Calu3 (cell line): ENCODE results near the gene PLEKHA3. TPM values are rescaled to one million over a fixed set of nuclear protein-coding genes. Genes with fewer than 3 reads are reported as not detected.
A peak's percentile ranks its signal among the peaks of the same experiment; 100 is the strongest.

Experiments used
- BruUV-seq: library from RNA; stranded (reverse); fragments of 400-500 nt; replicated peaks from 2 replicates; lab custom pipeline; 2021; lab: Mats Ljungman, UMichigan
- CTCF ChIA-PET: fragments of 300-600 bp; sonication (Branson Sonifier 250); formaldehyde crosslinking; loops from one replicate; lab custom pipeline; 2022; ENCODE audit warnings: antibody characterized with exemption; lab: Charles Lee
- DNase-seq: peaks from one replicate; pipeline ENCODE4 v3.0.0; 2022
- H3K27ac Mint-ChIP-seq: one replicate; pipeline ENCODE4 v1.8.0; 2022; ENCODE audit warnings: mixed read lengths; ENCODE audit not compliant: unreplicated experiment
- H3K27me3 Mint-ChIP-seq: one replicate; pipeline ENCODE4 v1.8.0; 2022; ENCODE audit warnings: mixed read lengths; ENCODE audit not compliant: unreplicated experiment
- H3K36me3 Mint-ChIP-seq: one replicate; pipeline ENCODE4 v1.8.0; 2022; ENCODE audit warnings: mild to moderate bottlenecking, moderate library complexity, mixed read lengths; ENCODE audit not compliant: insufficient read depth, unreplicated experiment
- H3K4me1 Mint-ChIP-seq: one replicate; pipeline ENCODE4 v1.8.0; 2022; ENCODE audit warnings: mild to moderate bottlenecking, low read depth, mixed read lengths; ENCODE audit not compliant: unreplicated experiment
- H3K4me3 Mint-ChIP-seq: one replicate; pipeline ENCODE4 v1.8.0; 2022; ENCODE audit warnings: mild to moderate bottlenecking, low read depth, moderate library complexity, mixed read lengths; ENCODE audit not compliant: unreplicated experiment
- H3K9me3 Mint-ChIP-seq: one replicate; pipeline ENCODE4 v1.8.0; 2022; ENCODE audit warnings: low read depth, mixed read lengths; ENCODE audit not compliant: unreplicated experiment
- CTCF ChIP-seq: fragments of 200-600 bp; IDR thresholded peaks from one replicate; pipeline ENCODE4 v1.8.0; 2022; ENCODE audit warnings: antibody characterized with exemption; ENCODE audit not compliant: unreplicated experiment
- intact Hi-C: fragments of 100-400 bp; cut with micrococcal nuclease; formaldehyde crosslinking; loops from one replicate; pipeline ENCODE4 v1.10.0; 2022; ENCODE audit not compliant: unreplicated experiment
- total RNA-seq: library from RNA; stranded (reverse); gene quantifications from 2 replicates; pipeline ENCODE4 v1.2.3, GENCODE V29; 2022

PLEKHA3 gene
- total RNA-seq, 1 experiment from 2014 or later: 33.0 TPM

DNA sequence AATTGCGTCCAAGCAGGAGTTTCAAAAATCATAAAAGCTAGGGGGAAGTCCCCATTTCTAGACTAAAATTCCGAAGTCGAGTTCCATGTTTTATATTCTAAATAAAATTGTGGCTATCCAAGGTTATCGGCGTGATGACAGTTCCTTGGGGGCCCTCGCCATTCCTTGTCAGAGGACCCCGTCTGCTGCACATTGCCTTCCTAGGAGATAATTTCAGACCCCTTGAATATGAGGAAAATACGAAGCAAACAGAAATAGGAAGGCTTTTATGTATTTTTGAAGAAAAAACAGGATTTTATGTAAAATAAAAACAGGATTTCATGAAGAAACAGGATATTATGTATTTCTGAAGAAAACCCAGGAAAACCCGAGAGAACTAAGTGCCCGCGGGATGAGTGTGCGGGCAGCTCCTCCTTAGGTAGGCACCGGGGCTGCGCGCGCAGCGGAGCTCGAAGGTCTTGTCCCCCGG lies 465 bp upstream of the PLEKHA3 start:
- Mint-ChIP-seq H3K27ac (peak overlapping the region; percentile 89), H3K4me3 (peak overlapping the region; percentile 94), H3K36me3 (peaks cover 42% of the 10 kb centered on the region), H3K9me3 (no peaks in the 10 kb centered on the region), H3K27me3 (no peaks in the 10 kb centered on the region), H3K4me1 (peaks cover 28% of the 10 kb centered on the region)
- intact Hi-C loops: loop anchor here (2.0 kb wide), 1 partner anchor 43 kb away; no protein-coding TSS in a partner anchor
- DNase-seq: no peak
- TF ChIP-seq CTCF: no peak
- CTCF ChIA-PET: interaction anchor here (0.6 kb wide), 1 partner anchor 42 kb away, joined by 3 read pairs; no protein-coding TSS in a partner anchor
- no TSS peak for BruUV-seq

- no peak for TF ChIP-seq CTCF
- CTCF ChIA-PET: interaction anchor here (0.6 to 0.7 kb wide), 2 partner anchors 40 to 122 kb away, joined by 4 to 5 read pairs; no protein-coding TSS in a partner anchor
- Mint-ChIP-seq H3K4me3 (peak overlapping the region; percentile 94), H3K27me3 (no peaks in the 10 kb centered on the region), H3K4me1 (peaks cover 33% of the 10 kb centered on the region), H3K9me3 (no peaks in the 10 kb centered on the region), H3K36me3 (peaks cover 50% of the 10 kb centered on the region), H3K27ac (no peak overlapping the region)
- BruUV-seq: no TSS peak
- intact Hi-C loops: no loop called here
- no peak for DNase-seq
Measured at GRCh38 chr2:178482437-178482836, 2.2 kb downstream of the PLEKHA3 start.

GRCh38 chr2:178484245-178485041 lies 4.2 kb downstream of the PLEKHA3 start:
- Mint-ChIP-seq H3K27me3 (no peaks in the 10 kb centered on the region), H3K27ac (peak overlapping the region; percentile 52), H3K36me3 (peaks cover 31% of the 10 kb centered on the region), H3K4me1 (peaks cover 29% of the 10 kb centered on the region), H3K9me3 (no peaks in the 10 kb centered on the region), H3K4me3 (no peak overlapping the region)
- peak; percentile 50 for DNase-seq
- intact Hi-C loops: no loop called here
- TF ChIP-seq CTCF: no peak
- CTCF ChIA-PET: interaction anchor here (0.6 kb wide), 1 partner anchor 1844 kb away, joined by 3 read pairs; no protein-coding TSS in a partner anchor
- no TSS peak for BruUV-seq

- H3K27me3 Mint-ChIP-seq: no peaks in the 10 kb centered on the region
- peaks cover 25% of the 10 kb centered on the region for H3K4me1 Mint-ChIP-seq
- CTCF ChIA-PET: no interaction called here
- no peaks in the 10 kb centered on the region for H3K9me3 Mint-ChIP-seq
- BruUV-seq: no TSS peak
- TF ChIP-seq CTCF: no peak
- no peak overlapping the region for H3K27ac Mint-ChIP-seq
- intact Hi-C loops: no loop called here
- no peak overlapping the region for H3K4me3 Mint-ChIP-seq
- peaks cover 22% of the 10 kb centered on the region for H3K36me3 Mint-ChIP-seq
- no peak for DNase-seq
Measured at GRCh38 chr2:178485356-178485755, 5.1 kb downstream of the PLEKHA3 start.
